IPS-20b (cell line): ENCODE data around the gene PPT2.
"Not testable (repeated sequence)": the region's sequence is repeated elsewhere in the genome, so short reads cannot be mapped to it uniquely, and the experiment has no call there.

Experiments used
- H3K27ac ChIP-seq: one replicate; pipeline ENCODE4 v1.5.1; 2013; ENCODE audit warnings: low read length
- H3K27me3 ChIP-seq: 2 replicates; pipeline ENCODE4 v1.6.1; 2013; ENCODE audit warnings: mild to moderate bottlenecking, low read length, inconsistent platforms; ENCODE audit not compliant: insufficient read depth
- H3K36me3 ChIP-seq: 2 replicates; pipeline ENCODE4 v1.6.1; 2013; ENCODE audit warnings: low read depth, mild to moderate bottlenecking, inconsistent platforms, low read length, moderate library complexity; ENCODE audit not compliant: insufficient read depth
- H3K4me1 ChIP-seq: 2 replicates; pipeline ENCODE4 v1.6.1; 2013; ENCODE audit warnings: mild to moderate bottlenecking, control low read depth, inconsistent platforms, low read length, moderate library complexity; ENCODE audit not compliant: insufficient read depth
- H3K4me3 ChIP-seq: 2 replicates; pipeline ENCODE4 v1.5.1; 2013; ENCODE audit warnings: mild to moderate bottlenecking, low read length, inconsistent platforms
- H3K9ac ChIP-seq: 2 replicates; pipeline ENCODE4 v1.6.1; 2013; ENCODE audit warnings: low read depth, mild to moderate bottlenecking, inconsistent platforms, low read length, moderate library complexity
- H3K9me3 ChIP-seq: 2 replicates; pipeline ENCODE4 v1.6.1; 2013; ENCODE audit warnings: mild to moderate bottlenecking, low read depth, low read length, inconsistent platforms; ENCODE audit not compliant: insufficient read depth

Gene PPT2

DNA sequence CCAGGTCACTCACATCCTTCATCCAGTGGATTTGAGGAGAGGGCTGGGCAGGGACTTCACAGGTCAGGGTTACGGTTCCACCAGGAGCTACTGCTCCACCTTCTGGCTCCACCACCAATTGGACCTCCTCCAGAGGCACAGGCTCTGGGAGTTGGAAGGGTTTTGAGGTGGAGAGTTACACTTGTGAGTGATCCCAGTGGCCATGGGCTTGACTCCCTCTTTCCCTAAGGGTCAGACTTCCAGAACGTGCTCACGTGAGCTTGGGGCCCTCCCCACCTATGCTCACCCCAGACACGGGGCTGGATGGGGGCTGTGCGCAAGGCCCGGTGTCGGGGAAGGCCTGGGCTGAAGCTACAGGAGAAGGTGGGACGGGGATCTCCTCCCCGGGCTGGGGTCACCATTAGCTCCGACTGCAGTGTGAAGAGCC, 28.6 kb downstream of the PPT2 start:
- Histone ChIP-seq H3K36me3 (peaks cover 54% of the 10 kb centered on the region), H3K9ac (no peak overlapping the region), H3K4me3 (no peak overlapping the region), H3K27ac (no peak overlapping the region), H3K9me3 (no peaks in the 10 kb centered on the region), H3K27me3 (no peaks in the 10 kb centered on the region), H3K4me1 (no peaks in the 10 kb centered on the region)

DNA sequence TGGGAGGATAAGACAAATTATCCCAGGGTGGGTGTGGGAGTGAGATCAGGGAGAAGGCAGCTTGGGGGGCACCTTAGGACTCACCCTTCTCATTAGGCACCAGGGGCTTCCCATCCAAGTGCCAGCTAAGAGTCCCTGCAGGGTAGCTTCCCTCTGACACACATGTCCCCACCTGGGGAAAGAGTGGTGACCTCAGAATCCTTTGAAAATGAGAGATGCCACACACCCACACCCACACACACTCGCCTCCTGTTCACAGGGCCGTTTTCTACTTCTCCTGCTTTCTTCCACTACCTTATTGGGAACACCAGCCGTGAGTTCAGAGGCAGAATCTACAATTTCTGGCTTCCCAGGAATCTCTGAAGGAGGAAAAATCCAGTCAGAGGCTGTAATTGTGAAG, 29.1 kb downstream of the PPT2 start:
- Histone ChIP-seq H3K27me3 (no peaks in the 10 kb centered on the region), H3K4me3 (no peak overlapping the region), H3K9ac (no peak overlapping the region), H3K27ac (no peak overlapping the region), H3K9me3 (no peaks in the 10 kb centered on the region), H3K36me3 (peaks cover 59% of the 10 kb centered on the region), H3K4me1 (no peaks in the 10 kb centered on the region)

GRCh38 chr6:32183483-32184083, 29.6 kb downstream of the PPT2 start:
- no peak overlapping the region for H3K9ac ChIP-seq
- H3K27me3 ChIP-seq, result no peaks in the 10 kb centered on the region
- H3K9me3 ChIP-seq, result no peaks in the 10 kb centered on the region
- no peak overlapping the region for H3K4me3 ChIP-seq
- H3K4me1 ChIP-seq, result peaks cover under 1% of the 10 kb centered on the region; the same call in 1 of the 2 replicates
- H3K27ac ChIP-seq, result no peak overlapping the region
- peaks cover 59% of the 10 kb centered on the region for H3K36me3 ChIP-seq

GRCh38 chr6:32184084-32184640, 30.2 kb downstream of the PPT2 start, which contains the start of gene AGER:
AGER (minus strand) TSS chr6:32184253; CDS start chr6:32184222, 31 bp downstream.
- no peak within 1 kb of the TSS for H3K27ac ChIP-seq
- peaks cover 59% of the 10 kb centered on the region for H3K36me3 ChIP-seq
- H3K9ac ChIP-seq, result no peak within 1 kb of the TSS
- no peaks in the 10 kb centered on the region for H3K9me3 ChIP-seq
- H3K4me1 ChIP-seq, result peaks cover 4% of the 10 kb centered on the region; the same call in 1 of the 2 replicates
- no peak within 1 kb of the TSS for H3K4me3 ChIP-seq
- H3K27me3 ChIP-seq, result no peaks in the 10 kb centered on the region

- H3K27ac ChIP-seq, H3K4me1 ChIP-seq, H3K9ac ChIP-seq, H3K4me3 ChIP-seq, H3K9me3 ChIP-seq, H3K27me3 ChIP-seq: not testable (repeated sequence)
- peaks cover 47% of the 10 kb centered on the region for H3K36me3 ChIP-seq
These were observed 31.8 kb downstream of the PPT2 start for GRCh38 chr6:32185681-32186131.

DNA sequence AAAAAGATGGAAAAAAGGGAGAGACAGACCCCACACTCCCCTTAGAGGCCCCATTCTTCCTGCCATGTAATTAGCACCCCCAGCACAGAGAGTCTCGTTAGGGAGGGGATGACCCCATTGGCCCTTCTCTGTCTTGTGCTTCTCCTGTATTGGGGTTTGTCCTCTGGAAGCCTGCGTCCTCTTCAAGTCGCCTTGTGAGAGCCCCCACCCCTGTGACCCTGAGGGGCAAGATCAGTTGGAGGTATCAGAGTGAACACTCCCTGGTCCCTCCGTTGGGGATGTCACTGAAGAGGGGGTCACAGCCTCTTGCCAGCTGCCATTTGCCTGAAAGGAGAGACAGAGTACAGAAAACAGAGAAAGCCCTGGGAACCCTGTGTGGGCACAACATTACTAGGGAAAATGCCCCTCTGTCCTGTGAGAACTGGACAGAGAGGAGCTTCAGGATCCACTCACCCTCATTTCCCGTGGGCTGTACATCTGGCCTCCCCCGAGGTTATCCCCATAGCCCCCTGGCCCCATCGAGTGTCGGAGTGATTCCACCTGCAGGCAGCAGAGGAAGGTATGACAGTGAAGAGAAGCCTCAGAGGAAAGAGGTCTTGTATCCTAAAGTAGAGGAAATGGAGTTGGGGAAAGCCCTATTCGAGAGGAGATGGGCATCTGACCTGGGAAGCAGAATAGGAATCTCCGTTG, 32.4 kb downstream of the PPT2 start:
- not testable (repeated sequence) for H3K4me3 ChIP-seq, H3K27me3 ChIP-seq, H3K9ac ChIP-seq, H3K9me3 ChIP-seq, H3K27ac ChIP-seq
- peaks cover 41% of the 10 kb centered on the region for H3K36me3 ChIP-seq
- peaks cover 10% of the 10 kb centered on the region; the same call in 1 of the 2 replicates for H3K4me1 ChIP-seq

DNA sequence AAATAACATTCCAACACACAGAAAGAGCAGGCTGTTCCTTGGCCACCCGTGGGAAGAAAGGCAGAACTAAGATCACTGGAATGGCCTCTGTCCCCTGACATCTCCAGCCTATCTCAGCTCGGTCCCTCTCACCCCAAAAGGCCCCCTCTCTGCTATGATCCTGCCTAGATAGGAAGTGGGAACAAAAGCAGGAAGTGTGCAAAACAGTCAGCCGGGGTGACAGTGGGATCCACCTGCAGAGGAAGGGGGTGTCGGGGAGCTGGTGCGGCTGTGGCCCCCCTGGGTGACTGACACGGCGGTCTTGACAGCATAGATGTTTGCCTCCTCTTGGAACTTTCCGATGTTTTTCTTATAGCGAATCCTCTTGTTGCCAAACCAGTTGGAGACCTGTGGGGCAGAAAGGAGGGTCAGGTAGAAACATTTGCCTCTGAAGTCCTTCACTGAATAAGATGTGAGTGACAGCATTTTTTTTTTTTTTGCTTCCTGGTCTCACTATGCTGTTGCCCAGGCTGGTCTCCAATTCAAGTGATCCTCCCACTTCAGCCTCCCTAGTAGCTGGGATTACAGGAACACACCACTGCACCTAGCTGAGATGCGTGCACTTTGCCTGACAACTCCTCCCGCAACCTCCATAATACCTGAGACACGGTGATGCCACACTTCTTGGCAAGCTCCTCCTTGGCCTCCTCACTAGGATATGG, 33.2 kb downstream of the PPT2 start:
- H3K27me3 ChIP-seq, result no peaks in the 10 kb centered on the region
- no peak overlapping the region for H3K4me3 ChIP-seq
- H3K4me1 ChIP-seq, result peaks cover 11% of the 10 kb centered on the region; the same call in 1 of the 2 replicates
- H3K36me3 ChIP-seq, result peaks cover 38% of the 10 kb centered on the region
- H3K9ac ChIP-seq, result no peak overlapping the region
- no peaks in the 10 kb centered on the region for H3K9me3 ChIP-seq
- H3K27ac ChIP-seq, result no peak overlapping the region

DNA sequence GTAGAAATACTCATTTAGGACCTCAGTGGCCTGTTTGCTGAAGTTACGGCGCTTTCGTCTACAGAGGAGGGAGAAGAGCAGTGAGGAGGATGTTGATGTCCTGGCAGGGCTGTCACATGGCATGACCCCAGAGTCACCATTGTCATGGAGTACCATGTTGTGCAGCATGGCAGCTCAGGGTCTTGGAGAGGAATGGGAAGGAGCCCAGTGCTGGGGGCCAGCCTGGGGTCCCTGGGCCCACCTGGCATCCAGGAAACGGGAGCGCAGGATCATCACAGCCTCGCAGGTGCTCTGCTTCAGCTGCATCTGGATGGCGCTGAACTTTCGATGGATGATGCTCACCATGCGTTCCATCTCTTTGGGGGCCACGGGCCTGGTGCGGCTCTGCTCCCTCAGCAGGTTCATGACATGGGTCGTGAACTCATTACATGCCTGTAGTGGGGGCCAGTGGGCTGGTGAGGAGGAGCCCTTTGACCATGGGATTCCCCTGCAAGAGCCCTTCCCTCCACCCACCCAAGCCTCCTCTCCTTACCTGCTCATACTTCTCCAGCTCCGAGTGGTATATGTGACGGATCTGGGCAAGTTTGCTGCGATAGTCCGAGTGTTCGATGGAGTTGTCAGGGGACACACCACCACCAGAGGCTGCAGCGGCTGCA, 33.9 kb downstream of the PPT2 start:
- not testable (repeated sequence) for H3K27me3 ChIP-seq, H3K4me3 ChIP-seq, H3K9me3 ChIP-seq, H3K27ac ChIP-seq, H3K9ac ChIP-seq
- peaks cover 32% of the 10 kb centered on the region for H3K36me3 ChIP-seq
- peaks cover 15% of the 10 kb centered on the region; the same call in 1 of the 2 replicates for H3K4me1 ChIP-seq

DNA sequence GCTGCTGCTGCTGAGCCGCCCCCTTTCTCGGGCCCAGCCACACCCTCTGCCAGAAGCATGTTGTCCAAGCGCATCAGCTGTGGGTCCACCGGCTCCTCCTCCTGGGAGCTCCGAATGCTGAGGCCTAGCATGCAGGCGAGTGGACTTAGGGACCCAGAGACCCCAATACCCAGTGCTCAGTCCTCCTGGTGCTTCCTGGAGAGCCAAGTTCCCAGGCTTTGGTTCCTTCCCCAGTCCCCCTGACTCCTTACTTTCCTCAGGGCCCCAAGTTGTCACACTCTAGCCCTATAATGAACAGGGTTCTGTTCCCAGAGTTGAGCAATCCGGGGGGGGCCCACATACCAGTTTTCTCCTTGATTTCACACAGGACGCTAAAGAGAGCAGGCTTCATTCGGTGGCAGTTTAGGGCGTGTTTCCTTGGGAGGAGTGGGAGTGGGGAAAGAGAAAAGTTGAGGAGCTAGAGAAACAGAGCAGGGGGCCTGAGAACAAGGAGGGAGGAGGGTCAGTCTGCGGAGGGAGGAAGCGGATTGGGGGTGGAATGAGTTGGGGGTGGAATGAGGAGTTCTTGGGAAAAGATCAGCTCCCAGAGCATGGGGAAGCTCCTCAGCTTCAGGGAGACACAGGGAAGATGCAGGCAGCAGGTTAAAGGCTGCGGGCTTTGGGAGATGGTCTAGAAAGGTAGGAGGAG, 34.6 kb downstream of the PPT2 start:
- H3K27ac ChIP-seq, result no peak overlapping the region
- peaks cover 25% of the 10 kb centered on the region for H3K36me3 ChIP-seq
- H3K9me3 ChIP-seq, result no peaks in the 10 kb centered on the region
- peaks cover 16% of the 10 kb centered on the region; the same call in 1 of the 2 replicates for H3K4me1 ChIP-seq
- H3K9ac ChIP-seq, result peak overlapping the region; percentile 87
- peak overlapping the region; percentile 79 for H3K4me3 ChIP-seq
- H3K27me3 ChIP-seq, result no peaks in the 10 kb centered on the region

GRCh38 chr6:32189069-32189741, 35.3 kb downstream of the PPT2 start:
- Histone ChIP-seq H3K9ac (peak overlapping the region; percentile 87), H3K36me3 (peaks cover 22% of the 10 kb centered on the region), H3K9me3 (no peaks in the 10 kb centered on the region), H3K27me3 (no peaks in the 10 kb centered on the region), H3K4me1 (peaks cover 16% of the 10 kb centered on the region; the same call in 1 of the 2 replicates), H3K27ac (peak overlapping the region; percentile 83), H3K4me3 (peak overlapping the region; percentile 79)
